H1 (cell line): ENCODE data around the gene RELN. TPM values are rescaled to one million over a fixed set of nuclear protein-coding genes. Genes with fewer than 3 reads are reported as not detected.

Source experiments
- CTCF ChIA-PET: fragments of 300-600 bp; sonication (Branson Sonifier 250); formaldehyde crosslinking; loops from one replicate; lab custom pipeline; 2021; ENCODE audit not compliant: partially characterized antibody; lab: Charles Lee
- POLR2A ChIA-PET: fragments of 300-600 bp; sonication (Branson Sonifier 250); formaldehyde crosslinking; loops from one replicate; lab custom pipeline; 2021; ENCODE audit warnings: inconsistent platforms; ENCODE audit not compliant: partially characterized antibody; lab: Charles Lee
- DNase-seq, 2 experiments: peaks; one replicate each; pipeline versions ENCODE4 v3.0.0 to v3.0.0-alpha.2; 2010 to 2022; ENCODE audit warnings: low spot score in 2 of 2, low read depth in 1 of 2, mixed read lengths in 1 of 2
- FAIRE-seq: peaks from 2 replicates; lab custom pipeline; 2011; peaks lifted over from hg19 to GRCh38; lab: Jason Lieb, UNC
- H2AFZ ChIP-seq: 2 replicates; pipeline ENCODE4 v1.8.1; 2012; ENCODE audit warnings: low read length, inconsistent platforms
- H2AK5ac ChIP-seq: 2 replicates; pipeline ENCODE4 v1.6.1; 2013; ENCODE audit warnings: low read depth, low read length
- H2BK120ac ChIP-seq: replicated peaks from 2 replicates; pipeline ENCODE3; 2013; ENCODE audit warnings: low read depth, low read length, inconsistent platforms
- H2BK12ac ChIP-seq: 2 replicates; pipeline ENCODE4 v1.6.1; 2013; ENCODE audit warnings: low read depth, low read length
- H2BK15ac ChIP-seq: 2 replicates; pipeline ENCODE4 v1.6.1; 2013; ENCODE audit warnings: low read length
- H2BK20ac ChIP-seq: 2 replicates; pipeline ENCODE4 v1.6.1; 2013; ENCODE audit warnings: low read length
- H2BK5ac ChIP-seq: 2 replicates; pipeline ENCODE4 v1.6.1; 2013; ENCODE audit warnings: low read depth, low read length
- H3K14ac ChIP-seq: 2 replicates; pipeline ENCODE4 v1.6.1; 2013; ENCODE audit warnings: inconsistent platforms; ENCODE audit not compliant: insufficient read length
- H3K18ac ChIP-seq: 2 replicates; pipeline ENCODE4 v1.6.1; 2013; ENCODE audit warnings: low read length; ENCODE audit errors: extremely low read depth
- H3K23ac ChIP-seq: 2 replicates; pipeline ENCODE4 v1.6.1; 2013; ENCODE audit warnings: inconsistent platforms; ENCODE audit not compliant: insufficient read length
- H3K23me2 ChIP-seq: 2 replicates; pipeline ENCODE4 v1.6.1; 2013; ENCODE audit warnings: low read depth, low read length
- H3K27ac ChIP-seq: 2 replicates; pipeline ENCODE4 v1.6.1; 2011; ENCODE audit warnings: low read depth, low read length, inconsistent platforms
- H3K27me3 ChIP-seq, 4 experiments: replicated peaks in 1 of 4; 1 replicate in 1 of 4; 2 replicates in 3 of 4; pipeline versions ENCODE4 v1.6.1 to v1.8.1; 2011 to 2013; ENCODE audit warnings: low read length in 3 of 4, mild to moderate bottlenecking in 3 of 4, inconsistent platforms in 2 of 4, mixed read lengths in 2 of 4, moderate library complexity in 1 of 4; ENCODE audit not compliant: control insufficient read depth in 3 of 4, insufficient read depth in 3 of 4; ENCODE audit errors: extremely low read depth in 1 of 4
- H3K36me3 ChIP-seq, 4 experiments: 2 replicates each; pipeline versions ENCODE4 v1.6.1 to v1.8.1; 2011 to 2013; ENCODE audit warnings: mild to moderate bottlenecking in 4 of 4, low read length in 3 of 4, moderate library complexity in 2 of 4, control low read depth in 1 of 4, inconsistent platforms in 1 of 4; ENCODE audit not compliant: insufficient read depth in 4 of 4, control insufficient read depth in 2 of 4
- H3K4ac ChIP-seq: replicated peaks from 2 replicates; pipeline ENCODE3; 2013; ENCODE audit warnings: low read length, low read depth, mixed read lengths, inconsistent platforms; ENCODE audit not compliant: insufficient read length
- H3K4me1 ChIP-seq, 4 experiments: replicated peaks in 1 of 4; 1 replicate in 1 of 4; 2 replicates in 3 of 4; pipeline versions ENCODE4 v1.6.1 to v1.8.1; 2011 to 2013; ENCODE audit warnings: low read length in 3 of 4, inconsistent platforms in 2 of 4, mixed read lengths in 1 of 4; ENCODE audit not compliant: insufficient read depth in 4 of 4, control insufficient read depth in 3 of 4
- H3K4me2 ChIP-seq, 2 experiments: 2 replicates each; pipeline versions ENCODE4 v1.6.1 to v1.8.1; 2011 to 2013; ENCODE audit warnings: low read depth in 2 of 2, low read length in 2 of 2, control low read depth in 1 of 2, inconsistent platforms in 1 of 2, mild to moderate bottlenecking in 1 of 2; ENCODE audit not compliant: insufficient read depth in 1 of 2
- H3K4me3 ChIP-seq, 4 experiments: fragments of 200-600, 300-600 bp in 1 of 4; sonication (generic), shearing (Covaris generic), sonication (Bioruptor Twin) in 1 of 4; 2 replicates each; pipeline versions ENCODE4 v1.5.1 to v1.8.1; 2011 to 2016; ENCODE audit warnings: low read length in 4 of 4, low read depth in 3 of 4, control low read depth in 2 of 4, inconsistent platforms in 2 of 4, mild to moderate bottlenecking in 2 of 4, mixed read lengths in 1 of 4, moderate library complexity in 1 of 4; ENCODE audit not compliant: insufficient read depth in 2 of 4; ENCODE audit errors: extremely low read depth in 1 of 4
- H3K56ac ChIP-seq: replicated peaks from 2 replicates; pipeline ENCODE3; 2013; ENCODE audit warnings: low read depth, mild to moderate bottlenecking, mixed read lengths, low read length, inconsistent platforms; ENCODE audit not compliant: insufficient read length
- H3K79me1 ChIP-seq: 2 replicates; pipeline ENCODE4 v1.6.1; 2013; ENCODE audit warnings: low read depth, low read length, control low read depth
- H3K79me2 ChIP-seq, 2 experiments: 2 replicates each; pipeline versions ENCODE4 v1.6.1 to v1.8.1; 2012 to 2013; ENCODE audit warnings: low read length in 2 of 2, mild to moderate bottlenecking in 2 of 2, inconsistent platforms in 1 of 2; ENCODE audit not compliant: insufficient read depth in 2 of 2, control insufficient read depth in 1 of 2
- H3K9ac ChIP-seq, 4 experiments: replicated peaks in 1 of 4; 1 replicate in 1 of 4; 2 replicates in 3 of 4; pipeline versions ENCODE4 v1.6.1 to v1.8.1; 2011 to 2013; ENCODE audit warnings: low read depth in 3 of 4, low read length in 3 of 4, control low read depth in 2 of 4, mild to moderate bottlenecking in 2 of 4, moderate library complexity in 2 of 4, inconsistent platforms in 1 of 4; ENCODE audit errors: extremely low read depth in 1 of 4
- H3K9me3 ChIP-seq, 2 experiments: 2 replicates each; pipeline versions ENCODE4 v1.6.1 to v1.8.1; 2012 to 2013; ENCODE audit warnings: mild to moderate bottlenecking in 2 of 2, moderate library complexity in 2 of 2, control low read depth in 1 of 2, inconsistent platforms in 1 of 2, low read depth in 1 of 2, low read length in 1 of 2, mixed read lengths in 1 of 2; ENCODE audit not compliant: insufficient read depth in 2 of 2
- H4K20me1 ChIP-seq, 2 experiments: replicated peaks in 1 of 2; 2 replicates each; pipeline versions ENCODE3 to v1.8.1; 2011 to 2013; ENCODE audit warnings: inconsistent platforms in 2 of 2, low read length in 2 of 2, mild to moderate bottlenecking in 1 of 2; ENCODE audit not compliant: insufficient read depth in 2 of 2, control insufficient read depth in 1 of 2
- H4K5ac ChIP-seq: 2 replicates; pipeline ENCODE4 v1.6.1; 2013; ENCODE audit warnings: low read length, low read depth, mixed read lengths, inconsistent platforms; ENCODE audit not compliant: insufficient read length
- H4K8ac ChIP-seq: 2 replicates; pipeline ENCODE4 v1.8.0; 2013; ENCODE audit warnings: mild to moderate bottlenecking, moderate library complexity, low read length, inconsistent platforms; ENCODE audit not compliant: insufficient read depth; ENCODE audit errors: extremely low read depth
- H4K91ac ChIP-seq: replicated peaks from 2 replicates; pipeline ENCODE3; 2013; ENCODE audit warnings: low read length, mixed read lengths, inconsistent platforms; ENCODE audit not compliant: insufficient read length
- ATF3 ChIP-seq: IDR thresholded peaks from 2 replicates; pipeline ENCODE4 v1.6.1; 2011; ENCODE audit warnings: low read depth, mild to moderate bottlenecking, low read length; ENCODE audit not compliant: insufficient read depth
- EGR1 ChIP-seq: IDR thresholded peaks from 2 replicates; pipeline ENCODE4 v1.6.1; 2011; ENCODE audit warnings: low read depth, low read length, borderline replicate concordance
- FOSL1 ChIP-seq: IDR thresholded peaks from 2 replicates; pipeline ENCODE4 v1.6.1; 2011; ENCODE audit warnings: mild to moderate bottlenecking, low read depth, low read length, moderate library complexity; ENCODE audit not compliant: insufficient read depth
- GABPA ChIP-seq: IDR thresholded peaks from 2 replicates; pipeline ENCODE4 v1.6.1; 2011; ENCODE audit warnings: mild to moderate bottlenecking, low read length, moderate library complexity, borderline replicate concordance; ENCODE audit not compliant: insufficient read depth
- SP4 ChIP-seq: IDR thresholded peaks from 2 replicates; pipeline ENCODE4 v1.6.1; 2012; ENCODE audit warnings: low read length, inconsistent platforms
- WGBS, 2 experiments: shearing (Covaris generic) in 1 of 2; methylation state at CpG; one replicate each; pipeline versions ENCODE4 v1.1.6 to v1.1.7; 2013 to 2015; ENCODE audit warnings: low lambda C conversion rate in 2 of 2, mixed read lengths in 2 of 2, inconsistent platforms in 1 of 2, low coverage in 1 of 2, missing lambda C conversion rate in 1 of 2; ENCODE audit not compliant: insufficient replicate concordance in 2 of 2, insufficient coverage in 1 of 2, insufficient read length in 1 of 2; ENCODE audit errors: extremely low coverage in 1 of 2, missing lambda C conversion rate in 1 of 2; 5-methylcytosine and 5-hydroxymethylcytosine counted together
- polyA plus RNA-seq, 7 experiments: library from polyadenylated mRNA; depleted of rRNA in 3 of 7; stranded (reverse) in 5 of 7; unstranded in 2 of 7; fragments of >200 nt in 5 of 7; fragments of 200-250 nt in 2 of 7; gene quantifications; 1 replicate in 5 of 7; 2 replicates in 1 of 7; 4 replicates in 1 of 7; pipeline versions ENCODE4 v1.2.1 to v1.2.3, GENCODE V29; 2011 to 2013; ENCODE audit warnings: missing spikeins in 2 of 7, mixed read lengths in 2 of 7
- total RNA-seq: library from RNA; stranded (reverse); fragmentation: NEBNext Ultra II Directional; extraction: Animal tissue kit (Norgen Biotek cat#: 25700); gene quantifications from 2 replicates; pipeline ENCODE4 v1.2.1, GENCODE V29; 2021

RELN gene
- total and polyA plus RNA-seq, 2 of the 8 experiments (the other 6 are each of a cell fraction or from before 2014, with no cell fraction given): 0.03 to 0.07 TPM

DNA sequence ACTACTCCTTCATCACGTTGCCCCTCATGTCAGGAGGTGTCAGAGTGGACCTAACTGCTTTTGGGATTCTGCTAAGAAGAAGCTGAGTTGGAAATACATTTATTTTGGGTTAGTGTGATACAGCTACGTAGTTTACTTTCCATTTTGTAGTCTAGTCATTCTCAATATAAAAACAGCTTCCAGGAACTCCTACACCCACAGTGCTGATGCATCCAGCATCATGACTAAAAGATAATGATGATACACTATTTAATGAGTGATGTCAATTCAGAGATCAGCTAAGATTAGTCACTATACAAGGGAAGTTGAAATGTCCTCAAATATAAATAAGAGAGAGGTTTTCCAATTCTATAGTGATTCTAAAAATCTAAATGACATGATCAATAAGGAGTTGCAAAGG, 279.2 kb downstream of the RELN start:
- Histone ChIP-seq H3K79me2 (no peaks in the 10 kb centered on the region), H3K4me1 (no peaks in the 10 kb centered on the region), H3K9ac (no peak overlapping the region), H3K9me3 (no peaks in the 10 kb centered on the region), H3K14ac (no peak overlapping the region), H2BK20ac (no peak overlapping the region), H3K36me3 (no peaks in the 10 kb centered on the region), H3K18ac (no peak overlapping the region), H2BK5ac (no peak overlapping the region), H4K20me1 (no peaks in the 10 kb centered on the region), H4K8ac (no peak overlapping the region), H3K56ac (no peak overlapping the region), H3K27me3 (no peaks in the 10 kb centered on the region), H3K79me1 (no peaks in the 10 kb centered on the region), H2BK120ac (no peak overlapping the region), H2BK15ac (no peak overlapping the region), H3K23me2 (no peaks in the 10 kb centered on the region), H3K4ac (no peak overlapping the region), H3K27ac (no peak overlapping the region), H3K4me3 (no peak overlapping the region), H2AK5ac (no peak overlapping the region), H4K91ac (no peak overlapping the region), H3K23ac (no peak overlapping the region), H2BK12ac (no peak overlapping the region), H3K4me2 (no peak overlapping the region), H4K5ac (no peak overlapping the region), H2AFZ (no peak overlapping the region)
- POLR2A ChIA-PET: no interaction called here
- DNase-seq: no peak
- FAIRE-seq: no peak
- WGBS, 2 experiments: 90% methylated on average over 2 of the region's 2 CpGs; no CpG with 5 or more reads in 1 of the 2 experiments
- CTCF ChIA-PET: interaction anchor here (0.7 kb wide), 1 partner anchor 147 kb away, joined by 4 read pairs; no protein-coding TSS in a partner anchor
- TF ChIP-seq EGR1 (no peak), SP4 (no peak), ATF3 (no peak), GABPA (no peak), FOSL1 (no peak)
